H1 (cell line): ENCODE data around the gene UGT1A10. TPM values are rescaled to one million over a fixed set of nuclear protein-coding genes. Genes with fewer than 3 reads are reported as not detected.

Experiments used
- CTCF ChIA-PET: fragments of 300-600 bp; sonication (Branson Sonifier 250); formaldehyde crosslinking; loops from one replicate; lab custom pipeline; 2021; ENCODE audit not compliant: partially characterized antibody; lab: Charles Lee
- POLR2A ChIA-PET: fragments of 300-600 bp; sonication (Branson Sonifier 250); formaldehyde crosslinking; loops from one replicate; lab custom pipeline; 2021; ENCODE audit warnings: inconsistent platforms; ENCODE audit not compliant: partially characterized antibody; lab: Charles Lee
- DNase-seq, 2 experiments: peaks; one replicate each; pipeline versions ENCODE4 v3.0.0 to v3.0.0-alpha.2; 2010 to 2022; ENCODE audit warnings: low spot score in 2 of 2, low read depth in 1 of 2, mixed read lengths in 1 of 2
- FAIRE-seq: peaks from 2 replicates; lab custom pipeline; 2011; peaks lifted over from hg19 to GRCh38; lab: Jason Lieb, UNC
- H2AFZ ChIP-seq: 2 replicates; pipeline ENCODE4 v1.8.1; 2012; ENCODE audit warnings: low read length, inconsistent platforms
- H2AK5ac ChIP-seq: 2 replicates; pipeline ENCODE4 v1.6.1; 2013; ENCODE audit warnings: low read depth, low read length
- H2BK120ac ChIP-seq: replicated peaks from 2 replicates; pipeline ENCODE3; 2013; ENCODE audit warnings: low read depth, low read length, inconsistent platforms
- H2BK12ac ChIP-seq: 2 replicates; pipeline ENCODE4 v1.6.1; 2013; ENCODE audit warnings: low read depth, low read length
- H2BK15ac ChIP-seq: 2 replicates; pipeline ENCODE4 v1.6.1; 2013; ENCODE audit warnings: low read length
- H2BK20ac ChIP-seq: 2 replicates; pipeline ENCODE4 v1.6.1; 2013; ENCODE audit warnings: low read length
- H2BK5ac ChIP-seq: 2 replicates; pipeline ENCODE4 v1.6.1; 2013; ENCODE audit warnings: low read depth, low read length
- H3K14ac ChIP-seq: 2 replicates; pipeline ENCODE4 v1.6.1; 2013; ENCODE audit warnings: inconsistent platforms; ENCODE audit not compliant: insufficient read length
- H3K18ac ChIP-seq: 2 replicates; pipeline ENCODE4 v1.6.1; 2013; ENCODE audit warnings: low read length; ENCODE audit errors: extremely low read depth
- H3K23ac ChIP-seq: 2 replicates; pipeline ENCODE4 v1.6.1; 2013; ENCODE audit warnings: inconsistent platforms; ENCODE audit not compliant: insufficient read length
- H3K23me2 ChIP-seq: 2 replicates; pipeline ENCODE4 v1.6.1; 2013; ENCODE audit warnings: low read depth, low read length
- H3K27ac ChIP-seq: 2 replicates; pipeline ENCODE4 v1.6.1; 2011; ENCODE audit warnings: low read depth, low read length, inconsistent platforms
- H3K27me3 ChIP-seq, 4 experiments: replicated peaks in 1 of 4; 1 replicate in 1 of 4; 2 replicates in 3 of 4; pipeline versions ENCODE4 v1.6.1 to v1.8.1; 2011 to 2013; ENCODE audit warnings: low read length in 3 of 4, mild to moderate bottlenecking in 3 of 4, inconsistent platforms in 2 of 4, mixed read lengths in 2 of 4, moderate library complexity in 1 of 4; ENCODE audit not compliant: control insufficient read depth in 3 of 4, insufficient read depth in 3 of 4; ENCODE audit errors: extremely low read depth in 1 of 4
- H3K36me3 ChIP-seq, 4 experiments: 2 replicates each; pipeline versions ENCODE4 v1.6.1 to v1.8.1; 2011 to 2013; ENCODE audit warnings: mild to moderate bottlenecking in 4 of 4, low read length in 3 of 4, moderate library complexity in 2 of 4, control low read depth in 1 of 4, inconsistent platforms in 1 of 4; ENCODE audit not compliant: insufficient read depth in 4 of 4, control insufficient read depth in 2 of 4
- H3K4ac ChIP-seq: replicated peaks from 2 replicates; pipeline ENCODE3; 2013; ENCODE audit warnings: low read length, low read depth, mixed read lengths, inconsistent platforms; ENCODE audit not compliant: insufficient read length
- H3K4me1 ChIP-seq, 4 experiments: replicated peaks in 1 of 4; 1 replicate in 1 of 4; 2 replicates in 3 of 4; pipeline versions ENCODE4 v1.6.1 to v1.8.1; 2011 to 2013; ENCODE audit warnings: low read length in 3 of 4, inconsistent platforms in 2 of 4, mixed read lengths in 1 of 4; ENCODE audit not compliant: insufficient read depth in 4 of 4, control insufficient read depth in 3 of 4
- H3K4me2 ChIP-seq, 2 experiments: 2 replicates each; pipeline versions ENCODE4 v1.6.1 to v1.8.1; 2011 to 2013; ENCODE audit warnings: low read depth in 2 of 2, low read length in 2 of 2, control low read depth in 1 of 2, inconsistent platforms in 1 of 2, mild to moderate bottlenecking in 1 of 2; ENCODE audit not compliant: insufficient read depth in 1 of 2
- H3K4me3 ChIP-seq, 4 experiments: fragments of 200-600, 300-600 bp in 1 of 4; sonication (generic), shearing (Covaris generic), sonication (Bioruptor Twin) in 1 of 4; 2 replicates each; pipeline versions ENCODE4 v1.5.1 to v1.8.1; 2011 to 2016; ENCODE audit warnings: low read length in 4 of 4, low read depth in 3 of 4, control low read depth in 2 of 4, inconsistent platforms in 2 of 4, mild to moderate bottlenecking in 2 of 4, mixed read lengths in 1 of 4, moderate library complexity in 1 of 4; ENCODE audit not compliant: insufficient read depth in 2 of 4; ENCODE audit errors: extremely low read depth in 1 of 4
- H3K56ac ChIP-seq: replicated peaks from 2 replicates; pipeline ENCODE3; 2013; ENCODE audit warnings: low read depth, mild to moderate bottlenecking, mixed read lengths, low read length, inconsistent platforms; ENCODE audit not compliant: insufficient read length
- H3K79me1 ChIP-seq: 2 replicates; pipeline ENCODE4 v1.6.1; 2013; ENCODE audit warnings: low read depth, low read length, control low read depth
- H3K79me2 ChIP-seq, 2 experiments: 2 replicates each; pipeline versions ENCODE4 v1.6.1 to v1.8.1; 2012 to 2013; ENCODE audit warnings: low read length in 2 of 2, mild to moderate bottlenecking in 2 of 2, inconsistent platforms in 1 of 2; ENCODE audit not compliant: insufficient read depth in 2 of 2, control insufficient read depth in 1 of 2
- H3K9ac ChIP-seq, 4 experiments: replicated peaks in 1 of 4; 1 replicate in 1 of 4; 2 replicates in 3 of 4; pipeline versions ENCODE4 v1.6.1 to v1.8.1; 2011 to 2013; ENCODE audit warnings: low read depth in 3 of 4, low read length in 3 of 4, control low read depth in 2 of 4, mild to moderate bottlenecking in 2 of 4, moderate library complexity in 2 of 4, inconsistent platforms in 1 of 4; ENCODE audit errors: extremely low read depth in 1 of 4
- H3K9me3 ChIP-seq, 2 experiments: 2 replicates each; pipeline versions ENCODE4 v1.6.1 to v1.8.1; 2012 to 2013; ENCODE audit warnings: mild to moderate bottlenecking in 2 of 2, moderate library complexity in 2 of 2, control low read depth in 1 of 2, inconsistent platforms in 1 of 2, low read depth in 1 of 2, low read length in 1 of 2, mixed read lengths in 1 of 2; ENCODE audit not compliant: insufficient read depth in 2 of 2
- H4K20me1 ChIP-seq, 2 experiments: replicated peaks in 1 of 2; 2 replicates each; pipeline versions ENCODE3 to v1.8.1; 2011 to 2013; ENCODE audit warnings: inconsistent platforms in 2 of 2, low read length in 2 of 2, mild to moderate bottlenecking in 1 of 2; ENCODE audit not compliant: insufficient read depth in 2 of 2, control insufficient read depth in 1 of 2
- H4K5ac ChIP-seq: 2 replicates; pipeline ENCODE4 v1.6.1; 2013; ENCODE audit warnings: low read length, low read depth, mixed read lengths, inconsistent platforms; ENCODE audit not compliant: insufficient read length
- H4K8ac ChIP-seq: 2 replicates; pipeline ENCODE4 v1.8.0; 2013; ENCODE audit warnings: mild to moderate bottlenecking, moderate library complexity, low read length, inconsistent platforms; ENCODE audit not compliant: insufficient read depth; ENCODE audit errors: extremely low read depth
- H4K91ac ChIP-seq: replicated peaks from 2 replicates; pipeline ENCODE3; 2013; ENCODE audit warnings: low read length, mixed read lengths, inconsistent platforms; ENCODE audit not compliant: insufficient read length
- BRCA1 ChIP-seq: IDR thresholded peaks from 2 replicates; pipeline ENCODE4 v1.6.1; 2012; ENCODE audit warnings: low read depth, low read length, improper control_type of control experiment
- EGR1 ChIP-seq: IDR thresholded peaks from 2 replicates; pipeline ENCODE4 v1.6.1; 2011; ENCODE audit warnings: low read depth, low read length, borderline replicate concordance
- EP300 ChIP-seq, 2 experiments: IDR thresholded peaks; 1 replicate in 1 of 2; 2 replicates in 1 of 2; pipeline ENCODE4 v1.6.1; 2011 to 2012; ENCODE audit warnings: low read depth in 2 of 2, low read length in 2 of 2, mild to moderate bottlenecking in 2 of 2, borderline replicate concordance in 1 of 2, inconsistent platforms in 1 of 2, moderate library complexity in 1 of 2
- FOSL1 ChIP-seq: IDR thresholded peaks from 2 replicates; pipeline ENCODE4 v1.6.1; 2011; ENCODE audit warnings: mild to moderate bottlenecking, low read depth, low read length, moderate library complexity; ENCODE audit not compliant: insufficient read depth
- JUN ChIP-seq: IDR thresholded peaks from 2 replicates; pipeline ENCODE4 v1.6.1; 2011; ENCODE audit warnings: low read depth, mild to moderate bottlenecking, improper control_type of control experiment, low read length
- POLR2A ChIP-seq, 2 experiments: IDR thresholded peaks; 1 replicate in 1 of 2; 2 replicates in 1 of 2; pipeline ENCODE4 v1.6.1; 2011; ENCODE audit warnings: low read depth in 2 of 2, low read length in 2 of 2, mild to moderate bottlenecking in 2 of 2; ENCODE audit errors: control extremely low read depth in 1 of 2
- POU5F1 ChIP-seq: IDR thresholded peaks from 2 replicates; pipeline ENCODE4 v1.6.1; 2011; ENCODE audit warnings: low read depth, mild to moderate bottlenecking, low read length, moderate library complexity
- RNF2 ChIP-seq: fragments of 200-900, 300-1000 bp; sonication (generic); IDR thresholded peaks from 2 replicates; pipeline ENCODE4 v1.7.1; 2016; ENCODE audit warnings: borderline replicate concordance, low read depth, mild to moderate bottlenecking, antibody characterized with exemption, low read length; ENCODE audit not compliant: poor library complexity, severe bottlenecking; ENCODE audit errors: missing control alignments
- RXRA ChIP-seq: IDR thresholded peaks from 2 replicates; pipeline ENCODE4 v1.6.1; 2011; ENCODE audit warnings: low read depth, mild to moderate bottlenecking, low read length, moderate library complexity; ENCODE audit not compliant: insufficient read depth
- SIN3A ChIP-seq, 2 experiments: IDR thresholded peaks in 1 of 2; conservative IDR thresholded peaks in 1 of 2; 2 replicates each; pipeline ENCODE4 v1.6.1; 2011 to 2012; ENCODE audit warnings: low read length in 2 of 2, improper control_type of control experiment in 1 of 2, low read depth in 1 of 2, mild to moderate bottlenecking in 1 of 2
- TAF1 ChIP-seq: IDR thresholded peaks from 2 replicates; pipeline ENCODE4 v1.6.1; 2011; ENCODE audit warnings: mild to moderate bottlenecking, low read depth, low read length
- TEAD4 ChIP-seq: IDR thresholded peaks from 2 replicates; pipeline ENCODE4 v1.6.1; 2012; ENCODE audit warnings: low read depth, low read length, inconsistent platforms, mixed read lengths
- USF2 ChIP-seq: IDR thresholded peaks from 2 replicates; pipeline ENCODE4 v1.6.1; 2011; ENCODE audit warnings: low read length, improper control_type of control experiment
- WGBS, 2 experiments: shearing (Covaris generic) in 1 of 2; methylation state at CpG; one replicate each; pipeline versions ENCODE4 v1.1.6 to v1.1.7; 2013 to 2015; ENCODE audit warnings: low lambda C conversion rate in 2 of 2, mixed read lengths in 2 of 2, inconsistent platforms in 1 of 2, low coverage in 1 of 2, missing lambda C conversion rate in 1 of 2; ENCODE audit not compliant: insufficient replicate concordance in 2 of 2, insufficient coverage in 1 of 2, insufficient read length in 1 of 2; ENCODE audit errors: extremely low coverage in 1 of 2, missing lambda C conversion rate in 1 of 2; 5-methylcytosine and 5-hydroxymethylcytosine counted together
- polyA plus RNA-seq, 7 experiments: library from polyadenylated mRNA; depleted of rRNA in 3 of 7; stranded (reverse) in 5 of 7; unstranded in 2 of 7; fragments of >200 nt in 5 of 7; fragments of 200-250 nt in 2 of 7; gene quantifications; 1 replicate in 5 of 7; 2 replicates in 1 of 7; 4 replicates in 1 of 7; pipeline versions ENCODE4 v1.2.1 to v1.2.3, GENCODE V29; 2011 to 2013; ENCODE audit warnings: missing spikeins in 2 of 7, mixed read lengths in 2 of 7
- total RNA-seq: library from RNA; stranded (reverse); fragmentation: NEBNext Ultra II Directional; extraction: Animal tissue kit (Norgen Biotek cat#: 25700); gene quantifications from 2 replicates; pipeline ENCODE4 v1.2.1, GENCODE V29; 2021

Gene UGT1A10
- total and polyA plus RNA-seq, 2 of the 8 experiments (the other 6 are each of a cell fraction or from before 2014, with no cell fraction given), result not detected

DNA sequence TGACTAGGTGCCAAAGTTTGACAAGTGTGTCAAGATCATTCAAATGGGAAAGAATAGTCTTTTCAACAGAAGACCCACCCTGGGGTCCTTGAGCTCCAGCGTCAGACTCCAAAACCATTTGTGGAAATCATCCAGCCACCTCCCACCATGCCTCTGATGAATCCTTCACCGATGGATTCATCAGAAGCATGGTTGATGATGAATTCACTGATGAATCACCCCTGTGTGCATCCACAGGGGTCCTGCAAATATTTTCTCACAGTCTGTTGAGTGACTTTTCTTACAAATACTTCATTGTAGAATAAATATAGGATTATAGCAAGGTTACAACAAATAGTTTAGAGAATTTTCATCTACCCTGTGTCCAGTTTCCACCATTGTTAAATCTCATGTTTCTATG is 39.8 kb downstream of the UGT1A10 start:
- no peaks in the 10 kb centered on the region for H4K20me1 ChIP-seq
- ChIA-PET POLR2A (no interaction called here), CTCF (interaction anchor here (0.8 kb wide), 1 partner anchor 579 kb away, joined by 3 read pairs; no protein-coding TSS in a partner anchor)
- H3K27me3 ChIP-seq, result no peaks in the 10 kb centered on the region
- H2AK5ac ChIP-seq, result no peak overlapping the region
- no peak overlapping the region for H3K23ac ChIP-seq
- H3K4me3 ChIP-seq, result no peak overlapping the region
- DNase-seq, result no peak
- no peak overlapping the region for H2BK5ac ChIP-seq
- H3K9ac ChIP-seq, result no peak overlapping the region
- H3K18ac ChIP-seq, result no peak overlapping the region
- no peaks in the 10 kb centered on the region; a peak in 1 of 7 replicates for H3K4me1 ChIP-seq
- H3K9me3 ChIP-seq, result no peaks in the 10 kb centered on the region
- H3K23me2 ChIP-seq, result no peaks in the 10 kb centered on the region
- H2BK20ac ChIP-seq, result no peak overlapping the region
- no peaks in the 10 kb centered on the region for H3K79me1 ChIP-seq
- H4K5ac ChIP-seq, result no peak overlapping the region
- no peak overlapping the region for H3K4me2 ChIP-seq
- 88% methylated on average over 2 of the region's 2 CpGs; no CpG with 5 or more reads in 1 of the 2 experiments for WGBS, 2 experiments
- H3K36me3 ChIP-seq, result no peaks in the 10 kb centered on the region
- H2BK12ac ChIP-seq, result no peak overlapping the region
- FAIRE-seq, result no peak
- H2AFZ ChIP-seq, result no peak overlapping the region
- H3K79me2 ChIP-seq, result no peaks in the 10 kb centered on the region
- no peak overlapping the region for H3K27ac ChIP-seq
- H2BK120ac ChIP-seq, result no peak overlapping the region
- no peak overlapping the region for H4K8ac ChIP-seq
- H3K56ac ChIP-seq, result no peak overlapping the region
- H2BK15ac ChIP-seq, result no peak overlapping the region
- H3K4ac ChIP-seq, result no peak overlapping the region
- H3K14ac ChIP-seq, result no peak overlapping the region
- H4K91ac ChIP-seq, result no peak overlapping the region
- TF ChIP-seq EGR1, result no peak
- TF ChIP-seq FOSL1, result no peak
- TF ChIP-seq POLR2A (IDR thresholded peaks at IDR 0.05; ENCODE audit: control extremely low read depth in 1 of 2, low read depth in 2 of 2, low read length in 2 of 2), result no peak
- no peak for TF ChIP-seq POU5F1
- TF ChIP-seq TEAD4, result no peak
- no peak for TF ChIP-seq JUN
- TF ChIP-seq EP300 (IDR thresholded peaks at IDR 0.05; ENCODE audit: borderline replicate concordance in 1 of 2, low read depth in 2 of 2, low read length in 2 of 2), result no peak
- no peak for TF ChIP-seq SIN3A (conservative IDR thresholded peaks at IDR 0.05 in 1 of 2, IDR thresholded peaks at IDR 0.05 in 1 of 2; ENCODE audit: low read depth in 1 of 2, low read length in 2 of 2)
- no peak for TF ChIP-seq USF2
- no peak for TF ChIP-seq RNF2
- TF ChIP-seq BRCA1, result no peak
- TF ChIP-seq RXRA, result no peak
- no peak for TF ChIP-seq TAF1
